Measurements from ENCODE around the gene GRN.

DNA sequence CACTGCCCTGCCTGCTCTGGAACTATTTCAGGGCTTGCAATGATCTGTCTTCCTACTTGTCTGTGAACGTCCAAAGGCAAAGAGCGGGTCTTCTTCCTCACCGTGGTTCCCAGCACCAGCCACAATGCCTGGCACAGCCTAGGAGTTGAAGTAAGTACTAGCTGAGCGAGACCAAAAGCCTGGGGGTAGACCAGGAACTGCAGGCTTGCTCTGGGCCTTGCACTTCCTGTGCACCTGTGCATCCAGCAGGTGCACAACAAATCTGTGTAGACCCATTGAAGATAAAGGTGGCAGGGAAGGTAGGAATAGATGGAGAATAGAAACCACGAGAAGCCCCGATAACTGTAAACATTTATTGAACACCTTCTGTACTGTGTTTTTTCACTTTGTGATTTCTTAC is 13.9 kb downstream of the GRN start:
- TF ChIP-seq EZH2 (IDR thresholded peaks at IDR 0.05) (no peak), POLR2AphosphoS5 (IDR thresholded peaks at IDR 0.05; ENCODE audit: borderline replicate concordance, low read depth, low read length) (no peak)

Data from SK-N-MC (cell line).